ENCODE measurements around the gene PAK6.
A peak's percentile ranks its signal among the peaks of the same experiment; 100 is the strongest.

PAK6 gene

DNA sequence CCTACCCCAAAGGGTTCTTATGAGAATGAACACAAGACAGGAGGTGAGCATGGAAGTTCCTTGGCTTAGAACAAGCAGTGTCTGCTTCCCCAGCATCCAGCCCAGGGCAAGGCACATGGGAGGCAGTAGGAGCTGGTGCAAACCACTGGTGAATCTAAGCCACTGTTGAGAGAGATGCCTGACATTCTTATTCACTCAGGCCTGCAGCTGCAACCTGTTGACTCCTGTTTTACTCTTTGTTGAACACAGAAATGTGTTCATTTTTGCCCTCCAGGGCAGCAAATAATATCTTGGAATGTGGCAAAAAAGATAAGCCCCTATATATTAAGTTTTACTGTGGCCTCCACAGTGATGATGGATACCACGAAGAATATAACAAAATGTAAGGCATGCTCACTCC is 8.9 kb upstream of the PAK6 start:
- no peak overlapping the region for H3K4ac ChIP-seq (ENCODE audit: low read depth, low read length)
- H3K18ac ChIP-seq (ENCODE audit: low read length): no peak overlapping the region
- H3K4me1 ChIP-seq (ENCODE audit: control insufficient read depth, low read depth, low read length): peaks cover 2% of the 10 kb centered on the region
- no peak for DNase-seq
- no peak overlapping the region for H3K4me2 ChIP-seq (ENCODE audit: low read length)
- no peak overlapping the region for H2BK15ac ChIP-seq (replicated peaks; ENCODE audit: low read depth)
- H3K79me2 ChIP-seq (ENCODE audit: control insufficient read depth, insufficient read depth, low read length): no peaks in the 10 kb centered on the region
- H2BK120ac ChIP-seq (ENCODE audit: low read depth, low read length): no peak overlapping the region
- H4K8ac ChIP-seq (ENCODE audit: low read depth, low read length): no peak overlapping the region
- no peaks in the 10 kb centered on the region for H3K27me3 ChIP-seq (ENCODE audit: insufficient read depth, low read length, poor library complexity)
- no peak overlapping the region for H3K56ac ChIP-seq (ENCODE audit: low read length)
- WGBS (ENCODE audit: extremely low coverage, insufficient coverage, low lambda C conversion rate): no CpG with 5 or more reads among the region's 1 CpG
- no peak overlapping the region for H2BK5ac ChIP-seq (ENCODE audit: low read length)
- H2AK5ac ChIP-seq (ENCODE audit: low read length): no peak overlapping the region
- H3K36me3 ChIP-seq (ENCODE audit: control insufficient read depth, insufficient read depth, low read length): no peaks in the 10 kb centered on the region
- no peak overlapping the region for H4K5ac ChIP-seq (ENCODE audit: low read length)
- H3K23ac ChIP-seq (ENCODE audit: low read length): no peak overlapping the region
- H3K79me1 ChIP-seq (ENCODE audit: low read length): no peaks in the 10 kb centered on the region
- no peak overlapping the region for H3K4me3 ChIP-seq (ENCODE audit: low read length)
- H3K9ac ChIP-seq (ENCODE audit: low read length): no peak overlapping the region
- H3K27ac ChIP-seq (ENCODE audit: low read depth, low read length): no peak overlapping the region

GRCh38 chr15:40232625-40233070 is 6.2 kb upstream of the PAK6 start:
- WGBS (ENCODE audit: extremely low coverage, insufficient coverage, low lambda C conversion rate): no CpG with 5 or more reads among the region's 7 CpGs
- no peak overlapping the region for H3K27ac ChIP-seq (ENCODE audit: low read depth, low read length)
- peak; percentile 46 for DNase-seq

GRCh38 chr15:40233727-40234577 is 4.9 kb upstream of the PAK6 start:
- H2BK120ac ChIP-seq (ENCODE audit: low read depth, low read length): no peak overlapping the region
- WGBS (ENCODE audit: extremely low coverage, insufficient coverage, low lambda C conversion rate): no CpG with 5 or more reads among the region's 11 CpGs
- DNase-seq: no peak

More at GRCh38 chr15:40232625-40233070, 6.2 kb upstream of the PAK6 start:
- Histone ChIP-seq H3K4ac (ENCODE audit: low read depth, low read length) (no peak overlapping the region), H3K23ac (ENCODE audit: low read length) (no peak overlapping the region), H3K79me1 (ENCODE audit: low read length) (no peaks in the 10 kb centered on the region), H3K18ac (ENCODE audit: low read length) (no peak overlapping the region), H2BK120ac (ENCODE audit: low read depth, low read length) (no peak overlapping the region), H4K5ac (ENCODE audit: low read length) (no peak overlapping the region), H3K4me2 (ENCODE audit: low read length) (no peak overlapping the region), H3K9ac (ENCODE audit: low read length) (peak overlapping the region; percentile 12), H2BK15ac (replicated peaks; ENCODE audit: low read depth) (no peak overlapping the region), H3K79me2 (ENCODE audit: control insufficient read depth, insufficient read depth, low read length) (no peaks in the 10 kb centered on the region), H3K4me1 (ENCODE audit: control insufficient read depth, low read depth, low read length) (peaks cover 2% of the 10 kb centered on the region), H3K27me3 (ENCODE audit: insufficient read depth, low read length, poor library complexity) (no peaks in the 10 kb centered on the region), H3K4me3 (ENCODE audit: low read length) (no peak overlapping the region), H3K56ac (ENCODE audit: low read length) (no peak overlapping the region), H4K8ac (ENCODE audit: low read depth, low read length) (no peak overlapping the region), H3K36me3 (ENCODE audit: control insufficient read depth, insufficient read depth, low read length) (no peaks in the 10 kb centered on the region), H2BK5ac (ENCODE audit: low read length) (no peak overlapping the region), H2AK5ac (ENCODE audit: low read length) (no peak overlapping the region)

DNA sequence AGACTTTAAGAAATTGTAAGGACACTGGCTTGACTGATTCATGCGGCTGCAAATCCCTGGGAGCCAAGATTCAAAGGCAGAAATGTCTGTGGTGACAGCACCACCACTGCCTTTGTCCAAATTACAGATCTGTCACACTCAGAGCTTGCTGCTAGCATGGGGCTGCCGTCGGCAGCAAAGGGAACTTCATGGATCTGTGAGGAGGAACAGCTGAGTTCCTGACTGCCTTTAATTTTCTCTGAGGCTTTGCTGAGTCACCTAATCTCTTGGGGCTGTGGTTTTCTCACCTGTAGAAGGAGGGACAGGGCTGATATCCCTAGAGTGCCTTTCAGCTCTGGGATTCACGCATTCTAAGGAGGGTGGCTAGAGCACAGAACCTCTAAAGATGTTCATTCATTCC is 4.1 kb upstream of the PAK6 start:
- Histone ChIP-seq H3K56ac (ENCODE audit: low read length) (no peak overlapping the region), H3K4me3 (ENCODE audit: low read length) (no peak overlapping the region), H3K79me1 (ENCODE audit: low read length) (no peaks in the 10 kb centered on the region), H3K23ac (ENCODE audit: low read length) (no peak overlapping the region), H2AK5ac (ENCODE audit: low read length) (no peak overlapping the region), H2BK15ac (replicated peaks; ENCODE audit: low read depth) (no peak overlapping the region), H3K36me3 (ENCODE audit: control insufficient read depth, insufficient read depth, low read length) (no peaks in the 10 kb centered on the region), H3K4me2 (ENCODE audit: low read length) (no peak overlapping the region), H2BK120ac (ENCODE audit: low read depth, low read length) (no peak overlapping the region), H3K27me3 (ENCODE audit: insufficient read depth, low read length, poor library complexity) (no peaks in the 10 kb centered on the region), H4K8ac (ENCODE audit: low read depth, low read length) (no peak overlapping the region), H3K9ac (ENCODE audit: low read length) (no peak overlapping the region), H3K4ac (ENCODE audit: low read depth, low read length) (no peak overlapping the region), H3K79me2 (ENCODE audit: control insufficient read depth, insufficient read depth, low read length) (no peaks in the 10 kb centered on the region), H3K4me1 (ENCODE audit: control insufficient read depth, low read depth, low read length) (peaks cover 2% of the 10 kb centered on the region), H4K5ac (ENCODE audit: low read length) (no peak overlapping the region), H2BK5ac (ENCODE audit: low read length) (no peak overlapping the region), H3K18ac (ENCODE audit: low read length) (no peak overlapping the region), H3K27ac (ENCODE audit: low read depth, low read length) (no peak overlapping the region)
- WGBS (ENCODE audit: extremely low coverage, insufficient coverage, low lambda C conversion rate): no CpG with 5 or more reads among the region's 4 CpGs
- DNase-seq: peak; percentile 74

More at GRCh38 chr15:40233727-40234577, 4.9 kb upstream of the PAK6 start:
- Histone ChIP-seq H2BK15ac (replicated peaks; ENCODE audit: low read depth) (no peak overlapping the region), H3K4ac (ENCODE audit: low read depth, low read length) (no peak overlapping the region), H3K18ac (ENCODE audit: low read length) (no peak overlapping the region), H3K56ac (ENCODE audit: low read length) (no peak overlapping the region), H3K4me1 (ENCODE audit: control insufficient read depth, low read depth, low read length) (peaks cover 2% of the 10 kb centered on the region), H2BK5ac (ENCODE audit: low read length) (no peak overlapping the region), H3K27ac (ENCODE audit: low read depth, low read length) (no peak overlapping the region), H4K8ac (ENCODE audit: low read depth, low read length) (no peak overlapping the region), H3K27me3 (ENCODE audit: insufficient read depth, low read length, poor library complexity) (no peaks in the 10 kb centered on the region), H3K4me3 (ENCODE audit: low read length) (no peak overlapping the region), H3K36me3 (ENCODE audit: control insufficient read depth, insufficient read depth, low read length) (no peaks in the 10 kb centered on the region), H3K79me1 (ENCODE audit: low read length) (no peaks in the 10 kb centered on the region), H3K9ac (ENCODE audit: low read length) (no peak overlapping the region), H3K4me2 (ENCODE audit: low read length) (no peak overlapping the region), H3K79me2 (ENCODE audit: control insufficient read depth, insufficient read depth, low read length) (no peaks in the 10 kb centered on the region), H3K23ac (ENCODE audit: low read length) (no peak overlapping the region), H2AK5ac (ENCODE audit: low read length) (no peak overlapping the region), H4K5ac (ENCODE audit: low read length) (no peak overlapping the region)

GRCh38 chr15:40235201-40235885 is 3.5 kb upstream of the PAK6 start:
- Histone ChIP-seq H3K27me3 (ENCODE audit: insufficient read depth, low read length, poor library complexity) (no peaks in the 10 kb centered on the region), H4K5ac (ENCODE audit: low read length) (no peak overlapping the region), H2BK5ac (ENCODE audit: low read length) (no peak overlapping the region), H3K56ac (ENCODE audit: low read length) (no peak overlapping the region), H3K36me3 (ENCODE audit: control insufficient read depth, insufficient read depth, low read length) (no peaks in the 10 kb centered on the region), H2BK15ac (replicated peaks; ENCODE audit: low read depth) (no peak overlapping the region), H4K8ac (ENCODE audit: low read depth, low read length) (no peak overlapping the region), H2AK5ac (ENCODE audit: low read length) (no peak overlapping the region), H3K4me1 (ENCODE audit: control insufficient read depth, low read depth, low read length) (peaks cover 2% of the 10 kb centered on the region), H2BK120ac (ENCODE audit: low read depth, low read length) (no peak overlapping the region), H3K23ac (ENCODE audit: low read length) (no peak overlapping the region), H3K4me3 (ENCODE audit: low read length) (no peak overlapping the region), H3K27ac (ENCODE audit: low read depth, low read length) (no peak overlapping the region), H3K4ac (ENCODE audit: low read depth, low read length) (no peak overlapping the region), H3K9ac (ENCODE audit: low read length) (no peak overlapping the region), H3K18ac (ENCODE audit: low read length) (no peak overlapping the region), H3K79me2 (ENCODE audit: control insufficient read depth, insufficient read depth, low read length) (no peaks in the 10 kb centered on the region), H3K4me2 (ENCODE audit: low read length) (no peak overlapping the region), H3K79me1 (ENCODE audit: low read length) (no peaks in the 10 kb centered on the region)
- DNase-seq: peak; percentile 35
- no CpG with 5 or more reads among the region's 4 CpGs for WGBS (ENCODE audit: extremely low coverage, insufficient coverage, low lambda C conversion rate)

Data from mesendoderm (in vitro differentiated cells).